GM12878 (cell line): Measurements from ENCODE around the gene IDI1. TPM values are rescaled to one million over a fixed set of nuclear protein-coding genes. Genes with fewer than 3 reads are reported as not detected.

Source experiments
- CTCF ChIP-seq, 3 experiments: IDR thresholded peaks in 2 of 3; conservative IDR thresholded peaks in 1 of 3; 2 replicates each; pipeline ENCODE4 v1.5.1; 2011; ENCODE audit warnings: low read depth in 3 of 3, low read length in 3 of 3, mild to moderate bottlenecking in 3 of 3, control low read depth in 2 of 3, moderate library complexity in 2 of 3, inconsistent platforms in 1 of 3, mixed read lengths in 1 of 3; ENCODE audit not compliant: control insufficient read depth in 2 of 3, insufficient read depth in 1 of 3; ENCODE audit errors: extremely low read depth in 1 of 3
- DPF2 ChIP-seq: fragments of 450-650 bp; IDR thresholded peaks from 2 replicates; pipeline ENCODE4 v1.6.1; 2017; ENCODE audit warnings: mild to moderate bottlenecking
- E2F8 ChIP-seq: fragments of 450-650 bp; IDR thresholded peaks from 2 replicates; pipeline ENCODE4 v1.6.1; 2018; ENCODE audit warnings: mild to moderate bottlenecking, low read depth, moderate library complexity; ENCODE audit not compliant: partially characterized antibody
- IKZF2 ChIP-seq, 2 experiments: fragments of 450-650 bp; IDR thresholded peaks; 2 replicates each; pipeline ENCODE4 v1.6.1; 2017; ENCODE audit warnings: mild to moderate bottlenecking in 2 of 2, moderate library complexity in 2 of 2
- MYC ChIP-seq: IDR thresholded peaks from 2 replicates; pipeline ENCODE4 v1.6.1; 2011; ENCODE audit warnings: mild to moderate bottlenecking, low read length, moderate library complexity, inconsistent platforms; ENCODE audit not compliant: insufficient read depth, insufficient replicate concordance, insufficient read length, severe bottlenecking
- NFIC ChIP-seq: IDR thresholded peaks from 2 replicates; pipeline ENCODE4 v1.6.1; 2012; ENCODE audit warnings: low read depth, mild to moderate bottlenecking, inconsistent platforms, low read length, moderate library complexity
- RB1 ChIP-seq: fragments of 450-650 bp; formaldehyde crosslinking; IDR thresholded peaks from 2 replicates; pipeline ENCODE4 v1.6.1; 2017; ENCODE audit warnings: mild to moderate bottlenecking, borderline replicate concordance
- RELA ChIP-seq: fragments of 450-650 bp; IDR thresholded peaks from 2 replicates; pipeline ENCODE4 v1.8.0; 2014; ENCODE audit warnings: borderline replicate concordance; ENCODE audit not compliant: partially characterized antibody
- SPI1 ChIP-seq: IDR thresholded peaks from 2 replicates; pipeline ENCODE4 v1.6.1; 2011; ENCODE audit warnings: low read depth, mild to moderate bottlenecking, low read length, moderate library complexity, borderline replicate concordance; ENCODE audit not compliant: insufficient read depth
- STAT1 ChIP-seq: fragments of 450-650 bp; conservative IDR thresholded peaks from 2 replicates; pipeline ENCODE4 v1.6.1; 2014; ENCODE audit warnings: antibody characterized with exemption, mild to moderate bottlenecking
- TAF1 ChIP-seq: IDR thresholded peaks from 2 replicates; pipeline ENCODE4 v1.6.1; 2011; ENCODE audit warnings: mild to moderate bottlenecking, low read depth, low read length, borderline replicate concordance
- ZBTB11 ChIP-seq: fragments of 450-650 bp; formaldehyde crosslinking; IDR thresholded peaks from 2 replicates; pipeline ENCODE4 v1.5.0; 2022; ENCODE audit warnings: mild to moderate bottlenecking, missing genetic modification characterization
- polyA plus RNA-seq, 11 experiments: library from polyadenylated mRNA; depleted of rRNA in 4 of 11; unstranded in 6 of 11; stranded (reverse) in 5 of 11; fragments of >200 nt; fragmentation: Nextera tagmentation in 4 of 11; fragmentation: Illumina TruSeq in 1 of 11; extraction: Ambion mirVana in 4 of 11; extraction: Trizol in 1 of 11; gene quantifications; 1 replicate in 1 of 11; 2 replicates in 10 of 11; pipeline versions ENCODE4 v1.2.1 to v1.2.3, GENCODE V29; 2011 to 2016; ENCODE audit warnings: inconsistent platforms in 2 of 11, missing spikeins in 2 of 11, low read depth in 1 of 11
- total RNA-seq, 4 experiments: library from RNA; depleted of rRNA in 3 of 4; stranded (reverse); fragments of >200 nt in 3 of 4; fragmentation: Illumina TruSeq in 1 of 4; extraction: Trizol in 1 of 4; gene quantifications; 2 replicates each; pipeline versions ENCODE4 v1.2.1 to v1.2.3, GENCODE V29; 2013 to 2021
- TF ChIP-seq, protein P1 (sequence below): fragments of 450-650 bp; IDR thresholded peaks from 2 replicates; pipeline ENCODE4 v1.6.1; 2017; ENCODE audit warnings: low read depth, mild to moderate bottlenecking, moderate library complexity
- TF ChIP-seq, protein P2 (sequence below): fragments of 450-650 bp; formaldehyde crosslinking; IDR thresholded peaks from 2 replicates; pipeline ENCODE4 v1.4.0; 2022; ENCODE audit warnings: mild to moderate bottlenecking, moderate library complexity

The IDI1 gene
- total and polyA plus RNA-seq, 10 of the 15 experiments (the other 5 are each of a cell fraction or from before 2014, with no cell fraction given) = 85.5 to 223 (median 157) TPM

DNA sequence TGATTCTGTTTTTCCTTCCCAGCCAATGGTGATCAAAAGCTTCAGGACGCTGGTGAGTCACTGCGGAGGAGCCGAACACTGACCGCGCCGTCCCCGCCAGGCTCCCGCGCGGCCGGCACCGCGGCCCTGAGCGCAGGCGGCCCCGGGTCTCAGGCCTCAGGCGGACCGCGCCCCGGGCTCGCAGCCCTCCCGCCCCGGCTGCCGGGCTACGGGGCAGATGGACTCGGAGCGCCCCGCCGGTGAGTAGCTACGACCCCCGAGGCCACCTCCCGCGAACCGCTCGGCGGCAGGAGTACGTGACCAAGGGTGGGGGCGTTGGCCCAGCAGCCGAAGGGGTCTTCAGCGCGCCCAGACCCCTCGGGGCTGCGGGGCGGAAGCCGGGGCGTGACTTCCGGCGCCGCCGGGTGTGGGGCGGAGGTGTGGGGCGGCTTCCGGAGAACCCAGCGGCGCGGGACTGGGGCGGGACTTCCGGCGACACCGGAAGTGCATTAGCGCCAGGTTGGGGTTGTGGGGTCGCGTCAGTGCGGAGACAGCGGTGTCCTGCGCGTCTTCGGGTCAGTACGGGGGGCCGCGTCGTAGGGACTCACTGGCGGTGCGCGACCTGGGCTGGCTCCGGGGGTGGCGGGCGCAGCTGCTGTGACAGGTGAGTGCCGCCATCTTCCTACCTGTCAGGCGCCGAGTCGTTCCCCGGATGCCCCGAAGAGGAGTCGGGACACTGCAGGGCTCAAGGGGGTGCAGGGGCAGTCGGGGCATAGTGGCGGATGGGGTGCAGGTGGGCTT lies 7.6 kb upstream of the IDI1 start, which contains the start of gene WDR37 (continued):
- TF ChIP-seq ZBTB11 (CRISPR knock-in tag) (peak; percentile 59), MYC (peak; percentile 63), STAT1 (no peak), TAF1 (peak; percentile 45; the same call in 1 of the 2 replicates), RB1 (no peak; the same call in 1 of the 2 replicates), IKZF2 (IDR thresholded peaks at IDR 0.05) (no peak), NFIC (no peak), E2F8 (peak; percentile 53), DPF2 (peak; percentile 79), RELA (no peak), CTCF (IDR thresholded peaks at IDR 0.05 in 2 of 3, conservative IDR thresholded peaks at IDR 0.05 in 1 of 3; ENCODE audit: control insufficient read depth in 2 of 3, extremely low read depth in 1 of 3, insufficient read depth in 1 of 3, low read depth in 3 of 3, low read length in 3 of 3) (no peak), SPI1 (no peak)
- TF ChIP-seq, protein P1, sequence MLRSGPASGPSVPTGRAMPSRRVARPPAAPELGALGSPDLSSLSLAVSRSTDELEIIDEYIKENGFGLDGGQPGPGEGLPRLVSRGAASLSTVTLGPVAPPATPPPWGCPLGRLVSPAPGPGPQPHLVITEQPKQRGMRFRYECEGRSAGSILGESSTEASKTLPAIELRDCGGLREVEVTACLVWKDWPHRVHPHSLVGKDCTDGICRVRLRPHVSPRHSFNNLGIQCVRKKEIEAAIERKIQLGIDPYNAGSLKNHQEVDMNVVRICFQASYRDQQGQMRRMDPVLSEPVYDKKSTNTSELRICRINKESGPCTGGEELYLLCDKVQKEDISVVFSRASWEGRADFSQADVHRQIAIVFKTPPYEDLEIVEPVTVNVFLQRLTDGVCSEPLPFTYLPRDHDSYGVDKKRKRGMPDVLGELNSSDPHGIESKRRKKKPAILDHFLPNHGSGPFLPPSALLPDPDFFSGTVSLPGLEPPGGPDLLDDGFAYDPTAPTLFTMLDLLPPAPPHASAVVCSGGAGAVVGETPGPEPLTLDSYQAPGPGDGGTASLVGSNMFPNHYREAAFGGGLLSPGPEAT = no peak; the same call in 1 of the 2 replicates
- TF ChIP-seq, protein P2, sequence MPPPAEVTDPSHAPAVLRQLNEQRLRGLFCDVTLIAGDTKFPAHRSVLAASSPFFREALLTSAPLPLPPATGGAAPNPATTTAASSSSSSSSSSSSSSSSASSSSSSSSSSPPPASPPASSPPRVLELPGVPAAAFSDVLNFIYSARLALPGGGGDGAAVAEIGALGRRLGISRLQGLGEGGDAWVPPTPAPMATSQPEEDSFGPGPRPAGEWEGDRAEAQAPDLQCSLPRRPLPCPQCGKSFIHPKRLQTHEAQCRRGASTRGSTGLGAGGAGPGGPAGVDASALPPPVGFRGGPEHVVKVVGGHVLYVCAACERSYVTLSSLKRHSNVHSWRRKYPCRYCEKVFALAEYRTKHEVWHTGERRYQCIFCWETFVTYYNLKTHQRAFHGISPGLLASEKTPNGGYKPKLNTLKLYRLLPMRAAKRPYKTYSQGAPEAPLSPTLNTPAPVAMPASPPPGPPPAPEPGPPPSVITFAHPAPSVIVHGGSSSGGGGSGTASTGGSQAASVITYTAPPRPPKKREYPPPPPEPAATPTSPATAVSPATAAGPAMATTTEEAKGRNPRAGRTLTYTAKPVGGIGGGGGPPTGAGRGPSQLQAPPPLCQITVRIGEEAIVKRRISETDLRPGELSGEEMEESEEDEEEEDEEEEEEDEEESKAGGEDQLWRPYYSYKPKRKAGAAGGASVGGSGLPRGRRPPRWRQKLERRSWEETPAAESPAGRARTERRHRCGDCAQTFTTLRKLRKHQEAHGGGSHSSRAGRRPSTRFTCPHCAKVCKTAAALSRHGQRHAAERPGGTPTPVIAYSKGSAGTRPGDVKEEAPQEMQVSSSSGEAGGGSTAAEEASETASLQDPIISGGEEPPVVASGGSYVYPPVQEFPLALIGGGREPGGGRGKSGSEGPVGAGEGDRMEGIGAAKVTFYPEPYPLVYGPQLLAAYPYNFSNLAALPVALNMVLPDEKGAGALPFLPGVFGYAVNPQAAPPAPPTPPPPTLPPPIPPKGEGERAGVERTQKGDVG = no peak
